Measurements from ENCODE around the gene DPH6.

GRCh38 chr15:35437157-35437556 lies 108.8 kb downstream of the DPH6 start:
- TF ChIP-seq CTCF (IDR thresholded peaks at IDR 0.05; ENCODE audit: low read depth, low read length) (no peak), EZH2phosphoT487 (IDR thresholded peaks at IDR 0.05; ENCODE audit: low read depth) (no peak)
